ENCODE data around the gene ITGAL.
"Not testable (repeated sequence)": the region's sequence is repeated elsewhere in the genome, so short reads cannot be mapped to it uniquely, and the experiment has no call there.

ITGAL gene

GRCh38 chr16:30526823-30527634 is 54.5 kb downstream of the ITGAL start:
- peak; percentile 96 for DNase-seq

GRCh38 chr16:30527635-30528178 is 55.2 kb downstream of the ITGAL start:
- no peak for DNase-seq

- no peak for DNase-seq
Measured at GRCh38 chr16:30528799-30529457, 56.4 kb downstream of the ITGAL start.

- DNase-seq, result no peak
Measured at GRCh38 chr16:30530163-30531037, 57.9 kb downstream of the ITGAL start.

- DNase-seq, result no peak
Measured at GRCh38 chr16:30532285-30533145, 60.0 kb downstream of the ITGAL start.

GRCh38 chr16:30533146-30533522 is 60.6 kb downstream of the ITGAL start:
- no peak for DNase-seq

GRCh38 chr16:30533748-30534367 is 61.3 kb downstream of the ITGAL start:
- no peak for DNase-seq

GRCh38 chr16:30534368-30535105 is 62.0 kb downstream of the ITGAL start, which contains the start of gene ZNF747:
Gene ZNF747, minus strand, starts transcription at chr16:30534858. Its CDS starts 179 bp downstream, at chr16:30534679.
- peak; percentile 76 for DNase-seq

GRCh38 chr16:30535106-30535776 is 62.7 kb downstream of the ITGAL start:
- DNase-seq, result no peak

GRCh38 chr16:30535777-30536190 is 63.2 kb downstream of the ITGAL start:
- DNase-seq, result no peak

GRCh38 chr16:30536391-30537024 is 64.0 kb downstream of the ITGAL start:
- not testable (repeated sequence) for DNase-seq

GRCh38 chr16:30539000-30539964 is 66.7 kb downstream of the ITGAL start:
- DNase-seq, result no peak

- not testable (repeated sequence) for DNase-seq
Measured at GRCh38 chr16:30539986-30540526, 67.5 kb downstream of the ITGAL start.

- DNase-seq, result not testable (repeated sequence)
Measured at GRCh38 chr16:30540916-30541464, 68.4 kb downstream of the ITGAL start.

GRCh38 chr16:30541502-30542329 is 69.2 kb downstream of the ITGAL start:
- no peak for DNase-seq

- no peak for DNase-seq
Measured at GRCh38 chr16:30543067-30543466, 70.5 kb downstream of the ITGAL start.

GRCh38 chr16:30546115-30546514 is 73.6 kb downstream of the ITGAL start:
- DNase-seq, result no peak

Data from 8988T (cell line).